Progenitor cell of endocrine pancreas (in vitro differentiated cells): ENCODE results near the gene SLC6A13. TPM values are rescaled to one million over a fixed set of nuclear protein-coding genes. Genes with fewer than 3 reads are reported as not detected.
A peak's percentile ranks its signal among the peaks of the same experiment; 100 is the strongest.

ENCODE experiments used
- DNase-seq: peaks from one replicate; pipeline ENCODE4 v3.0.0; 2021; ENCODE audit warnings: low spot score; ENCODE audit not compliant: unreplicated experiment
- H3K27ac Mint-ChIP-seq: 2 replicates; pipeline ENCODE4 v1.8.0; 2021; ENCODE audit warnings: mild to moderate bottlenecking, moderate library complexity, mixed read lengths
- H3K27me3 Mint-ChIP-seq: 2 replicates; pipeline ENCODE4 v1.8.0; 2021; ENCODE audit warnings: mixed read lengths
- H3K36me3 Mint-ChIP-seq: 2 replicates; pipeline ENCODE4 v1.8.0; 2022; ENCODE audit warnings: mixed read lengths; ENCODE audit not compliant: insufficient read depth
- H3K4me1 Mint-ChIP-seq: 2 replicates; pipeline ENCODE4 v1.8.0; 2021; ENCODE audit warnings: low read depth, mixed read lengths
- H3K4me3 Mint-ChIP-seq: 2 replicates; pipeline ENCODE4 v1.8.0; 2021; ENCODE audit warnings: low read depth, mild to moderate bottlenecking, moderate library complexity, mixed read lengths
- H3K9me3 Mint-ChIP-seq: 2 replicates; pipeline ENCODE4 v1.8.0; 2021; ENCODE audit warnings: low read depth, mixed read lengths
- total RNA-seq: library from RNA; stranded (reverse); gene quantifications from 2 replicates; pipeline ENCODE4 v1.2.1, GENCODE V29; 2021
- TF ChIP-seq, protein P1 (sequence below): fragments of 200-600 bp; sonication (generic); IDR thresholded peaks from one replicate; pipeline ENCODE4 v1.5.0; 2021; ENCODE audit warnings: antibody characterized with exemption, mild to moderate bottlenecking; ENCODE audit not compliant: unreplicated experiment

SLC6A13 gene
- total RNA-seq, 1 donor from 2014 or later: 0.60 TPM

GRCh38 chr12:182381-182892 lies 80.2 kb downstream of the SLC6A13 start:
- H3K27ac Mint-ChIP-seq: no peak overlapping the region
- TF ChIP-seq, protein P1, sequence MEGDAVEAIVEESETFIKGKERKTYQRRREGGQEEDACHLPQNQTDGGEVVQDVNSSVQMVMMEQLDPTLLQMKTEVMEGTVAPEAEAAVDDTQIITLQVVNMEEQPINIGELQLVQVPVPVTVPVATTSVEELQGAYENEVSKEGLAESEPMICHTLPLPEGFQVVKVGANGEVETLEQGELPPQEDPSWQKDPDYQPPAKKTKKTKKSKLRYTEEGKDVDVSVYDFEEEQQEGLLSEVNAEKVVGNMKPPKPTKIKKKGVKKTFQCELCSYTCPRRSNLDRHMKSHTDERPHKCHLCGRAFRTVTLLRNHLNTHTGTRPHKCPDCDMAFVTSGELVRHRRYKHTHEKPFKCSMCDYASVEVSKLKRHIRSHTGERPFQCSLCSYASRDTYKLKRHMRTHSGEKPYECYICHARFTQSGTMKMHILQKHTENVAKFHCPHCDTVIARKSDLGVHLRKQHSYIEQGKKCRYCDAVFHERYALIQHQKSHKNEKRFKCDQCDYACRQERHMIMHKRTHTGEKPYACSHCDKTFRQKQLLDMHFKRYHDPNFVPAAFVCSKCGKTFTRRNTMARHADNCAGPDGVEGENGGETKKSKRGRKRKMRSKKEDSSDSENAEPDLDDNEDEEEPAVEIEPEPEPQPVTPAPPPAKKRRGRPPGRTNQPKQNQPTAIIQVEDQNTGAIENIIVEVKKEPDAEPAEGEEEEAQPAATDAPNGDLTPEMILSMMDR: no peak
- H3K36me3 Mint-ChIP-seq: no peaks in the 10 kb centered on the region
- no peaks in the 10 kb centered on the region for H3K9me3 Mint-ChIP-seq
- peaks cover 44% of the 10 kb centered on the region for H3K27me3 Mint-ChIP-seq
- no peak for DNase-seq
- peaks cover 9% of the 10 kb centered on the region for H3K4me1 Mint-ChIP-seq
- no peak overlapping the region for H3K4me3 Mint-ChIP-seq

DNA sequence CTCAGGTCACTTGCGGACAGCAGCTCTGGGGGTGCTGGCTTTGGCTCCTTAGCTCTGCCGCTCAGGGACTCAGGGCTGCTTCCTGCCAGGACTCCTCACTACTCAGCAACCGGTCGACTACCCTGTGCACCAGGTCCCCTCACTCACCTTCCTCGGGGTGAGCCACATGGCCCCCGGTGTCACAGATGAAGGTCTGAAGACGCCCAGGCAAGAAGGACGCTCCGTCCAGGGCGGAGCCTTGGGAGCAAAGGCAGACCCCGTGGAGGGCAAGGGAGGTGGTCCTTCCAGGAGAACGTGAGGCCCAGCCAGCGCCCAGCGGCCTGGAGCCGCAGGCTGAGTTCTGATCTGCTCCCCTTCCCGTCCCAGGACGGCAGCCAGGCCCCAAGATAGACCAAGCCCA lies 80.7 kb downstream of the SLC6A13 start:
- TF ChIP-seq, protein P1: no peak
- no peaks in the 10 kb centered on the region for H3K9me3 Mint-ChIP-seq
- no peak for DNase-seq
- H3K36me3 Mint-ChIP-seq: no peaks in the 10 kb centered on the region
- H3K4me3 Mint-ChIP-seq: no peak overlapping the region
- H3K27me3 Mint-ChIP-seq: peaks cover 39% of the 10 kb centered on the region
- peak overlapping the region; percentile 53 for H3K27ac Mint-ChIP-seq
- peaks cover 9% of the 10 kb centered on the region for H3K4me1 Mint-ChIP-seq

- TF ChIP-seq, protein P1: no peak
- Mint-ChIP-seq H3K9me3 (no peaks in the 10 kb centered on the region), H3K27me3 (peaks cover 31% of the 10 kb centered on the region), H3K4me1 (peaks cover 10% of the 10 kb centered on the region), H3K36me3 (no peaks in the 10 kb centered on the region), H3K27ac (no peak overlapping the region), H3K4me3 (no peak overlapping the region)
- DNase-seq: no peak
Observed at GRCh38 chr12:180445-180844, 82.2 kb downstream of the SLC6A13 start.

- Mint-ChIP-seq H3K27me3 (peaks cover 34% of the 10 kb centered on the region), H3K4me1 (peaks cover 10% of the 10 kb centered on the region), H3K36me3 (no peaks in the 10 kb centered on the region), H3K4me3 (no peak overlapping the region), H3K9me3 (no peaks in the 10 kb centered on the region), H3K27ac (no peak overlapping the region)
- no peak for DNase-seq
- TF ChIP-seq, protein P1: no peak
Observed at GRCh38 chr12:179885-180284, 82.8 kb downstream of the SLC6A13 start.

DNA sequence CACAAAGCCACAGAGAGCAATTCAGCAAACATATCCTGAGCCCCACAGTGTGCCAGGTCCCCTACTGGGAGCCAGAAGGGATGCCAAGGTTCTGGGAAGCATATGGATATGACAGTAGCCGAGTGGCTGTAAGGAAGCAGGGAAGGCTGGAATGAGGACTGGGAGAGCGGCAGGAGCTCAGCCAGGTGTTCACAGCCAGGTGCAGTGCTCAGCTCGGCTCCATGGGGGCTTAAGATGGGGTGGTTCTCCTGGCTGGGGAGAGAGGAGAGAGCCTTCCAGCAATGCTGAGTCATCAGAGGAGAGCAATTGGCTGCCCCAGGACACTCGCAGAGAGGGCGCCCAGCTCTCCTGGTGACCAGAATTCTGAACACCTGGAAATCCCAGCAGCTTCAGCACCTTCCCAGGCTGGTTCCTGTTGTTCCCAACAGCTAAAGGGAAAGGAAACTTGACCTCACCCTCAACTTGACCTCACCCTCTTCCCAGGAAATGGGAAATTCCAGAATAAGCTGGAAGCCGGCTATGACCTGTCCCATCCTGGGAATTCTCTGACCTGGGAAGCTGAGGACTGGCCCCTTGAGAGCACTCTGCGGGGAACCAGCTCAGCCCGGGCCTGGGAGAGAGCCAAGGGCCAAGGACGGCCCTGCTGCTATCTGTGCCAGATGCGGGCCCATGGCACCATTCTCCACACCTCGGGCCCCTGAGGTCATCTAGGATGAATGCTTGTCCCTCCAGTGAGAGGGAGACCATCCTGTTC lies 83.3 kb downstream of the SLC6A13 start:
- Mint-ChIP-seq H3K4me3 (no peak overlapping the region), H3K27ac (no peak overlapping the region), H3K27me3 (peaks cover 32% of the 10 kb centered on the region), H3K4me1 (peaks cover 10% of the 10 kb centered on the region), H3K36me3 (no peaks in the 10 kb centered on the region), H3K9me3 (no peaks in the 10 kb centered on the region)
- no peak for DNase-seq
- TF ChIP-seq, protein P1: no peak
